ENCODE measurements around the gene HOOK2. TPM values are rescaled to one million over a fixed set of nuclear protein-coding genes. Genes with fewer than 3 reads are reported as not detected.

The HOOK2 gene
- total RNA-seq, 2 donors from 2014 or later: 14.9 to 19.3 TPM

DNA sequence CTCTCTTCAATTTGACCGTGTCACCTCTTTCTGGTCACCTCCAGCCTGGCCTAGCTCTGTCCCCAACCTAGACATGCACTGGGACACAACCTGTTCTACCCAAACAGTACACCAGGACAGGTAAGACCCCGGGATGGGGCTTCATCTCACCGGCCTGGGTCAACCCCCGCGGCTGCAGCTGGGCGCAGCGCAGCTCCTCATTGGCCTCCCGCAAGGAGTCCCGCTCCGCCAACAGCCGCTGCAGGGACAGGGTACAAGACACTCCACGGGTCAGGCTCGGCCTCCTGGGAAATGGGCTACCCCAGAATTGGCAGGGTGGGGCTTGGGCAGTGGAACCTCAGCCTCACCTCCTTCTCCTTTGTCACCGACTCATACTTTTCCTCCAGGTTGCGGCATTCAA is 7.7 kb downstream of the HOOK2 start:
- ATAC-seq: no peak
- no peaks in the 10 kb centered on the region for H3K27me3 Mint-ChIP-seq
- DNase-seq: no peak
- H3K36me3 Mint-ChIP-seq (ENCODE audit: low read depth): no peaks in the 10 kb centered on the region
- no peaks in the 10 kb centered on the region for H3K9me3 ChIP-seq (ENCODE audit: control insufficient read depth, low read length, poor library complexity, severe bottlenecking)
- H3K4me1 Mint-ChIP-seq: peaks cover 7% of the 10 kb centered on the region
- no peak overlapping the region for H3K27ac Mint-ChIP-seq
- no peak overlapping the region for H3K4me3 Mint-ChIP-seq

GRCh38 chr19:12767150-12767549 is 8.2 kb downstream of the HOOK2 start:
- Mint-ChIP-seq H3K36me3 (ENCODE audit: low read depth) (no peaks in the 10 kb centered on the region), H3K27me3 (no peaks in the 10 kb centered on the region), H3K27ac (no peak overlapping the region), H3K4me1 (peaks cover 7% of the 10 kb centered on the region), H3K4me3 (no peak overlapping the region)
- ATAC-seq: no peak
- no peak for DNase-seq
- no peaks in the 10 kb centered on the region for H3K9me3 ChIP-seq (ENCODE audit: control insufficient read depth, low read length, poor library complexity, severe bottlenecking)

DNA sequence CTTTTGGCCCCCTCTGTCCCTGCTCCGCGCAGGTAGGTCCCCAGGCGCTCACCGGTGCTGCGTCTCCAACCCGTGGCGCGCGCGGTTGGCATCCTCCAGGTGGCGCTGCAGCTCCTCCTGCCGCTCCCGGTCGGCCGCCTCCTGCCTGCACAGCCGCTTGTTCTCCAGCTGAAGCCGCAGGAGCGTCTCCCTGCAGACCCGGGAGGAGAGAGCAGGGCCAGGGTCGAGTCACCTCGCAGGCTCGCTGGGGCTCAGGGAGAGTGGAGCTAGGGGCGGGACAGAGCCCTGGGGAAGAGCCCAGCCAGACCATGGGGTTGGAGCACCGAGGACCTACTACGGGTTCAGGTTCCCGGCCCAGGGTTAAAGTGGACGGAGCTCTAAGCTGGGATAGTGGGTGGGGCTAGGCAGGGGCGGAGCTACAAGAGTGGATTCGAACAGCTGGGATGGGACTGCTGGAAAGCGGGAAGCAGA is 9.3 kb downstream of the HOOK2 start:
- ATAC-seq: peak; percentile 79
- no peaks in the 10 kb centered on the region for H3K27me3 Mint-ChIP-seq
- H3K36me3 Mint-ChIP-seq (ENCODE audit: low read depth): no peaks in the 10 kb centered on the region
- peaks cover 7% of the 10 kb centered on the region for H3K4me1 Mint-ChIP-seq
- no peaks in the 10 kb centered on the region for H3K9me3 ChIP-seq (ENCODE audit: control insufficient read depth, low read length, poor library complexity, severe bottlenecking)
- H3K27ac Mint-ChIP-seq: peak overlapping the region; percentile 21
- peak; percentile 61 to 85 (median 79) for DNase-seq
- peak overlapping the region; percentile 36 for H3K4me3 Mint-ChIP-seq

DNA sequence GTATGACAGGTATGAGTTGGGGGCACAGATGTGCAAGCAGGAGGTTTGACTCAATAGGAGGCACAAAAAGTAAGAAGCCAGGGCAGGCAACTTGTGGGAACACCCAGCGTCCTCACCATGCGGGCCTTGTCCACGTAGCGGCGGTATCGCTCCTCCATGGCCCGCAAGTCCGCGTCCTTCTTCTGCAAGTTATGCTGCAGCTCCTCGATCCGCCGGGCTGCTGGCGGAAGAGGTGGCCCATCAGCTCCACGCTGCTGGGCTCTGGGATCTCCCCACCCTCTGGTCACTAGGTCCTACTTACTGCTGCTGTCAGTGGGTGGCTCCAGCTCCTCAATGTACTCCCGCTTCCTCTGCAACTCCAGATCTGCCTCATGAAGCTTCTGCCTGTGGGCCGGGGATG is 10.7 kb downstream of the HOOK2 start:
- H3K27me3 Mint-ChIP-seq: no peaks in the 10 kb centered on the region
- H3K36me3 Mint-ChIP-seq (ENCODE audit: low read depth): no peaks in the 10 kb centered on the region
- no peak overlapping the region for H3K27ac Mint-ChIP-seq
- DNase-seq: no peak
- no peak overlapping the region for H3K4me3 Mint-ChIP-seq
- ATAC-seq: no peak
- peaks cover 9% of the 10 kb centered on the region for H3K4me1 Mint-ChIP-seq
- no peaks in the 10 kb centered on the region for H3K9me3 ChIP-seq (ENCODE audit: control insufficient read depth, low read length, poor library complexity, severe bottlenecking)

DNA sequence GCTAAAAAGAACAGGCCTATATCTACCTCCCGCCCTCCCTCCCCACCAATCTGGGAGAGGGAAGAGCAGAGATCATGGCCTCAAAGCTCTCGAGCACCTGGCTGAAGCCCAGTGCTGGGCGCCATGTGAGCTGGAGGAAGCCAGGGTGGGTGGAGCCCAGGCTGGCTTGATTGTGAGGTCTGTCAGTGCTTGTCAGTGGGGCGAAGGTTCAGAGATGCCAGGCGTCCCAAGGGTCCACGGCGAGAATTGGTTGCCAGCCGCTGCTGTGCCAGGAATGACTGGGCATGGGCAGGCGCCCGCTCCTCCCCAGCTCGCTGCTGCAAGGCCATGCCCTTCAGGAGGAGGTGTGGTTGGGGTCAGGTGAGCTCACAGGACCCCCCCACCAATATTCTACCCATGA is 12.3 kb downstream of the HOOK2 start:
- no peak overlapping the region for H3K27ac Mint-ChIP-seq
- no peaks in the 10 kb centered on the region for H3K27me3 Mint-ChIP-seq
- no peaks in the 10 kb centered on the region for H3K9me3 ChIP-seq (ENCODE audit: control insufficient read depth, low read length, poor library complexity, severe bottlenecking)
- DNase-seq (no peak), ATAC-seq (no peak)
- H3K36me3 Mint-ChIP-seq (ENCODE audit: low read depth): no peaks in the 10 kb centered on the region
- peaks cover 9% of the 10 kb centered on the region for H3K4me1 Mint-ChIP-seq
- H3K4me3 Mint-ChIP-seq: no peak overlapping the region

DNA sequence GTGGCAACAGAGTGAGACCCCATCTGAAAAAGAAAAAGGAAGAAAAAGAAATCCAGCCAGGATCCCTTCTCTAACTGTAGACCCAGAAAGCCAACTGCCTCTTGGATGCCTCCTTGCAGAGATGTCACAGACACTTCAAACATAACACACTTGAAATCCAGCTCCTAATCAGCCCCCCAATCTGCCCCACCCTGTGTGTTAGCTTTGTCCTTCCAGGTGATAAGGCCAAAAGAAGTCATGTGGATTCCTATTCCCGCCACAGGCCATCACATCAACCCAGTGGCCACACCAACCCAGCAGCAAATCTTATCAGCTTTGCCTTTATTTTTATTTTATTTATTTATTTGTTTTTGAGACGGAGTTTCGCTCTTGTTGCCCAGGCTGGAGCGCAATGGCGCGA is 15.7 kb downstream of the HOOK2 start:
- no peaks in the 10 kb centered on the region for H3K9me3 ChIP-seq (ENCODE audit: control insufficient read depth, low read length, poor library complexity, severe bottlenecking)
- no peak overlapping the region for H3K4me3 Mint-ChIP-seq
- no peaks in the 10 kb centered on the region for H3K36me3 Mint-ChIP-seq (ENCODE audit: low read depth)
- ATAC-seq (no peak), DNase-seq (no peak)
- H3K27ac Mint-ChIP-seq: no peak overlapping the region
- peaks cover 4% of the 10 kb centered on the region for H3K4me1 Mint-ChIP-seq
- H3K27me3 Mint-ChIP-seq: peaks cover 12% of the 10 kb centered on the region

DNA sequence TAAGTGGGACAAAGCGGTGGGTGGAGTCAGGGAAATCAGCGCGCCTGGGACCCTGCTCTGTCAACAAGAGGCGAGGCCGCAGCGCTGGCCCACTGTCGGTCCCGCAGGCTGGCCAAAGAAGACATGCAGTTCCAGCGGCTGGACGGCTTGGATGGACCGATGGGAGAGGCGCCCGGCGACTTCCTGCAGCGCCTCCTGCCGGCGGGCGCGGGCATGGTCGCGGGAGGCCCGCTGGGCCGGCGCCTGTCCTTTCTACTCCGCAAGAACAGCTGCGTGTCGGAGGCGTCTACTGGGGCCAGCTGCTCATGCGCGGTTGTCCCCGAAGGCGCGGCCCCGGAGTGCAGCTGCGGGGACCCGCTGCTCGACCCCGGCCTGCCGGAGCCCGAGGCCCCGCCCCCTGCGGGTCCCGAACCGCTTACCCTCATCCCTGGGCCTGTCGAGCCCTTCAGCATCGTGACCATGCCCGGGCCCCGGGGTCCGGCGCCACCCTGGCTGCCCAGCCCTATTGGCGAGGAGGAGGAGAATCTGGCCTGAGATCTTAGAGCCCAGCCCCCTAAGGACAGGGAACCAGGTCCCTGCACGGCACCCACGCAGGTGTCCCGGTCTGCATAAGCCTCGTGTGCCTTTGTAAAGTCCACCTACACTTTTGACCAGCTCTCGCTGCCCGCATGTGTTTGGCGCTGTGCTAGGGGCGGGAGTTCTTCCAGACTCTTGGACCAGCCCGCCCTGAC is 17.6 kb downstream of the HOOK2 start:
- no peak overlapping the region for H3K4me3 Mint-ChIP-seq
- ATAC-seq: peak; percentile 82
- peaks cover 6% of the 10 kb centered on the region for H3K4me1 Mint-ChIP-seq
- H3K36me3 Mint-ChIP-seq (ENCODE audit: low read depth): no peaks in the 10 kb centered on the region
- H3K27me3 Mint-ChIP-seq: peaks cover 25% of the 10 kb centered on the region
- no peaks in the 10 kb centered on the region for H3K9me3 ChIP-seq (ENCODE audit: control insufficient read depth, low read length, poor library complexity, severe bottlenecking)
- peak; percentile 55 to 61 (median 59) for DNase-seq
- H3K27ac Mint-ChIP-seq: no peak overlapping the region

- H3K9me3 ChIP-seq (ENCODE audit: control insufficient read depth, low read length, poor library complexity, severe bottlenecking): no peaks in the 10 kb centered on the region
- Mint-ChIP-seq H3K36me3 (ENCODE audit: low read depth) (no peaks in the 10 kb centered on the region), H3K4me1 (peaks cover 6% of the 10 kb centered on the region), H3K4me3 (no peak overlapping the region), H3K27me3 (peaks cover 25% of the 10 kb centered on the region), H3K27ac (no peak overlapping the region)
- ATAC-seq: no peak
- DNase-seq: no peak
These were observed 19.0 kb downstream of the HOOK2 start for GRCh38 chr19:12756150-12756883.

GRCh38 chr19:12754465-12755196 is 20.7 kb downstream of the HOOK2 start:
- peaks cover 8% of the 10 kb centered on the region for H3K4me1 Mint-ChIP-seq
- DNase-seq (no peak), ATAC-seq (no peak)
- no peaks in the 10 kb centered on the region for H3K36me3 Mint-ChIP-seq (ENCODE audit: low read depth)
- H3K27ac Mint-ChIP-seq: no peak overlapping the region
- no peak overlapping the region for H3K4me3 Mint-ChIP-seq
- peaks cover 36% of the 10 kb centered on the region for H3K27me3 Mint-ChIP-seq
- H3K9me3 ChIP-seq (ENCODE audit: control insufficient read depth, low read length, poor library complexity, severe bottlenecking): no peaks in the 10 kb centered on the region

DNA sequence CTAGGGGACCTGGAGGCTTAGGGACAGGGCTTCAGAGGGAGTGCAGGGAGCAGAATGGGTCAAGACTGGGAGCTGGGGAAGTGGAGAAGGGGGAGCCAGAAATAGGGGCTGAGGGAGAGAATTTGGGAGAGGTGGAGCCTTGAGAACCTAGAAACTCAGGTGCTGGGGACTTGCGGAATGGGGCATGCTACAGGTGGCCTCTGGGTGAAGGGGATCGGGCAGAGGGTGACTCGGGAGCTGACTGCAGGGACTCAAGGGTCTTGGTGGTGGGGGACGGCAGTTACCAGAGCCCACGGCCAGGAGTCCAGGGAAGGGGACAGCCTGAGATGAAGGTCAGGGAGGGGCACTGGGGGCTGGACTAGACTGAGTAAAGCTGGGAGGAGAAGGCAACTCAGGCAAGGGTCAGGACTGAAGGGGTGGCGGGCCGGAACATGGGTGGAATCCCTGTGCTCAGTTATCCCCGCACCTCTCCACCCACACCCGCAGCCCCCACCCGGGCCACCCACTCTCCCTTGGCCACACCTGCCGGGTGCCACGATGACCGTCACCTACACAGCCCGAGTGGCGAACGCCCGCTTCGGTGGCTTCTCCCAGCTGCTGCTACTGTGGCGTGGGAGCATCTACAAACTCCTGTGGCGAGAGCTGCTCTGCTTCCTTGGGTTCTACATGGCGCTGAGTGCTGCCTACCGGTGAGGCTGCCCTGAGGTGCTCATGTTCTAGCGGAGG is 23.1 kb downstream of the HOOK2 start:
- H3K9me3 ChIP-seq (ENCODE audit: control insufficient read depth, low read length, poor library complexity, severe bottlenecking): no peaks in the 10 kb centered on the region
- peaks cover 9% of the 10 kb centered on the region for H3K36me3 Mint-ChIP-seq (ENCODE audit: low read depth)
- DNase-seq (no peak), ATAC-seq (no peak)
- no peak overlapping the region for H3K27ac Mint-ChIP-seq
- no peak overlapping the region for H3K4me3 Mint-ChIP-seq
- H3K27me3 Mint-ChIP-seq: peaks cover 38% of the 10 kb centered on the region
- H3K4me1 Mint-ChIP-seq: peaks cover 8% of the 10 kb centered on the region

DNA sequence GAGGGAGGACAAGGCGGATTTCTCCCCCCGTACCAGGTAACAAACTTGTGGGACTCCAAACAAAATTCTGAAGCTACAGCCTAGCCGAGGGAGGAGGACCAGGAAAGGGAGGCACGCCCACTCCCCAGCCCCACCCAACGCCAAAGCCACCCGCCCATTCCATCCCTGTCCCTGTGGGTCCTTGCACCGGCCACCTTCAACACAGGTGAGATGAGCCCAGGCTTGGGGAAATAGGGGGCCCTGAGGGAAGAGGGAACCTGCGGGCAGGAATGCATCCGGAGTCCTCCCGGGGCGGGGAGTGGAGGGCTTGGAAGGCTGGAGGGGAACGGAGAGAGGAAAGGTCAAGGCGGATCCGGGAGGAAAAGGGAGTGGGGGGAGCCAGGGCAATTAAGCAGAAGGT is 23.7 kb downstream of the HOOK2 start, which contains the start of gene BEST2:
Gene BEST2, plus strand, starts transcription at position 157 of the 400 bp plus-strand sequence. CDS start 802 bp downstream, outside the sequence.
- ATAC-seq (no peak), DNase-seq (no peak)
- H3K27me3 Mint-ChIP-seq: peaks cover 38% of the 10 kb centered on the region
- H3K27ac Mint-ChIP-seq: peak within 1 kb of the TSS; percentile 72
- no peaks in the 10 kb centered on the region for H3K9me3 ChIP-seq (ENCODE audit: control insufficient read depth, low read length, poor library complexity, severe bottlenecking)
- peaks cover 9% of the 10 kb centered on the region for H3K36me3 Mint-ChIP-seq (ENCODE audit: low read depth)
- H3K4me3 Mint-ChIP-seq: peak within 1 kb of the TSS; percentile 12
- H3K4me1 Mint-ChIP-seq: peaks cover 8% of the 10 kb centered on the region

GRCh38 chr19:12750851-12751250 is 24.5 kb downstream of the HOOK2 start:
- Mint-ChIP-seq H3K4me1 (peaks cover 8% of the 10 kb centered on the region), H3K27ac (peak overlapping the region; percentile 72), H3K4me3 (peak overlapping the region; percentile 12), H3K36me3 (ENCODE audit: low read depth) (peaks cover 9% of the 10 kb centered on the region), H3K27me3 (peaks cover 33% of the 10 kb centered on the region)
- no peaks in the 10 kb centered on the region for H3K9me3 ChIP-seq (ENCODE audit: control insufficient read depth, low read length, poor library complexity, severe bottlenecking)
- ATAC-seq (no peak), DNase-seq (no peak)
